ENCODE measurements around the gene FOXD2.

FOXD2 gene

DNA sequence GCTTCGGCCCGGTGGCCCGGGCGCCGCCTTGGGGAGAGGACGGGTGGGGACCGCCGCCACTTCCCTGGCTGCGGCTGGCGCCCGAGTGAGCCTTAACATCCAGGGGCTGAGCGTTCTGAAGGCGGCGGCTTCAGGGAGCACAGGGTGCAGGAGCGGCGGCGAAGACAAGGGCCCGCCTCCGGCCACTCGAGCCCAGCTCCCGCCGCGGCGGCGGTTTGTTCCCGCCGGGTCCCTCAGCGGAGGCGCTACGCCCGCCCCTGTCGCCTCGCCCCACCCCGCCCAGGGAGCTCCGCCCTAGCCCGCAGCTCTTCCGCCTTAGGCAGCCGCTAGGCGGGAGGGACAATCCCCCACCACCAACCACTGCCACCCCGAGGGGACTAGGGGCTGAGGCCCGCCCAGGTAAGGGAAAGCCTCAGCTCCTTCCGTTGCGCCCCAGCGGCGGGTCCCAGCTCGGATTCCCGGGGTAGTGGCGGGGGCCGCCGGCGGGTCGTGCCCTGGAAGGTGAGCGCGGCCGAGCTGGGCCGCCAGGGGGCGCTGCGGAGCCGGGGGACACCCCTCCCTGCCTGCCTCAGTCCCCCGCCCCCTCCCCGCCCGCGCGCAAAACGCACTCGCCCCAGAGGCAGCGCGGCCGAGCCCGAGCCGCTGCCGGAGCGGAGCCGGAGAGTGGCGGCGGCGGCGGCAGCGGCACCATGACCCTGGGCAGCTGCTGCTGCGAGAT is at the start of gene FOXD2:
Gene FOXD2 (plus strand): TSS at position 598 of the 718 bp plus-strand sequence. CDS start 92 bp downstream, at position 690.
- DNase-seq (ENCODE audit: low read depth in 2 of 3, low spot score in 1 of 3), result peak; percentile 74 to 88 (median 83)

- peak; percentile 26 to 48 (median 38) for DNase-seq (ENCODE audit: low read depth in 2 of 3, low spot score in 1 of 3)
Measured at GRCh38 chr1:47388891-47389238, 49.0 kb upstream of the FOXD2 start.

DNA sequence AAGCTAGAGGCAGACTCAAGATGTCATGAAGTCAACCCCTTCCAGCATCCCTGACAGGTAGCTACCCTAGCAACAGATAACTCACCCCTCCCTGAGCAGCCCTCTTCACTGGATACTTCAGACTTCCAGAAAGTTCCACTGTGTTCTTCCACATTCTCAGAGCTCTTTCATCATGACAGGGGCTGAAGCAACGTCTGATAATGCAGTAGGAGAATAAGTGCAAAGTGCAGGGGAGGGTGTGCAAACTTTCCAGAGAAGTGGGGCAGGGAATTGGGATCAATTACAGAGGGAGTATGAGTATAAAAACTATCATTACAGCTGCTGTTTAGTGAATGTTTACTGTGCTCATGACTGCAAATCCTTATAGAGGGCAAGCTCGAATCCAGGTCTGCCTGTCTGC is 48.1 kb upstream of the FOXD2 start:
- DNase-seq (ENCODE audit: low read depth in 2 of 3, low spot score in 1 of 3), result no peak

DNA sequence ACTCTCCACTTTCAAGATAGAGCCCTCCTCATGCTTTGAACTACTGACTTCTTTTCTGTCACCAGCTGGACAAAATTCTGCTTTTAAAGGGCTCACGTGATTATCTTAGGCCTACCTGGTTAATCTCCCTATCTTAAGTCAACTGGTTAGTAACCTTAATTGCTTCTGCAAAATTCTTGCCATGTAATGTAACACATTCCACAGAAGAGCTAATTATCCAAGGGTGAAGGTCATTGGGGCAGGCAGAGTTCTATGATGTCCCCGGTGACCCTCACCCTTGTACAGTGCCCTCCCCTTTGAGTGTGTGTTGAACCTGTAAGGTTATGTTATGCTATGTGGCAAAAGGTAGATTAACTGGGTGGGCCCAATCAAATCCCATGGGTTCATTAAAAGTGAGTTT is 47.0 kb upstream of the FOXD2 start:
- no peak for DNase-seq (ENCODE audit: low read depth in 2 of 3, low spot score in 1 of 3)

GRCh38 chr1:47393141-47393540 is 44.7 kb upstream of the FOXD2 start:
- no peak for DNase-seq (ENCODE audit: low read depth in 2 of 3, low spot score in 1 of 3)

DNA sequence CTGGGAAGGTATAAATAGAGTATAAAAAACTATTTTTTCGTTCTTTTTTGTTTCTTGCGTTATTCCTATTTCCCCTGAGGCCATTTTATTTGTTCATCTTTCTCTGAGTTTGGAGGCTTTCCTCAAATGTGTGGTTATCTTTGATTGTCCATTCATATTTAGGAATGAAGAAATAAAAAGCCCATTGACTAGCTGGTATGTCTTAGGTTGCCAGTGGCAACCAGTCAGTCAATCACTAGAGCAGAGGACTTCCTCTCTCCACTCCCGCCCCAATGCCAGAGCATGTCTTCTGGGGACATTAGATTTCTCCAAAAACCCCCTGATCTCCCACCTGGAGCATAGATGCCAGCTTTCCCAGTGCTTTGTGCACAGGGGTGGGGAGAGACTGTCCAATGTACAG is 42.4 kb upstream of the FOXD2 start:
- DNase-seq (ENCODE audit: low read depth in 2 of 3, low spot score in 1 of 3), result no peak

DNA sequence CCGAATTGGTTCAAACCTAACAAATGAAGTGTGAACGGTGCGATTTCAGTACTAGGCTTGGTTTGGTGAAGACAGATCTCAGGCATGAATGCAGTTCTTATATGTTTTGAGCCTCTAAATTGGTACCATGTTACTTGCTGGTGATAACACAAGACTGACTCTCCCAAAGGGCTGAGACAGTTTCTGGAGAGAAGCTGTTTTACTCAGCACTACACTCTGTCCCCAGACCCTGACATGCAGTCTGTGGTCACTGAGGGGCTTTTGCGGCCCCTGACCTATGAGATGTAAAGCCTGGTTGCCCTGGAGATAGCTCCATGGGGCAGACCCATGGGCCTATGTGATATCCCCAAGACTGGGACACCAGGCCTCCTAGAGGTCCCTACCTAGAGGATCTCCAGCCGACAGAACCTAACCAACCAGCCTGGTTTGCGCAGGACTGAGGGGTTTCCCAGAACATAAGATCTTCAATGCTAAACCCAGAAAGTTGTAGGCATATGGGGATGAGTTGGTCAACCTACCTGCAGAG is 41.1 kb upstream of the FOXD2 start:
- no peak for DNase-seq (ENCODE audit: low read depth in 2 of 3, low spot score in 1 of 3)

GRCh38 chr1:47399138-47399845 is 38.6 kb upstream of the FOXD2 start:
- DNase-seq (ENCODE audit: low read depth in 2 of 3, low spot score in 1 of 3), result no peak

DNA sequence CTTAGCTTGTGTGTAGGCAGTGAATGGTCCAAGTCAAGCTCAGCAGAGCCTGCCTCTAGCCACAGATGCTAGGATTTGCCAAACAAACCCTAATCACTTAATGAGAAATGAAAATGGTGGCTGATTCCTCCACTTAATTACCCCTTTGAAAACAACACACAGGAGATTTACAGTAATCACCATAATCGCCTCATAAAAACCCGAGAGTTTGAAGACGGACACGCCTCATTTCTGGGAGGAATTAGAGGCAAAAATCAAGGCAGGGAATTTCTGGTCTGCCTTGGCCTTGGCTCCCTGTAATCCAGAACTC is 38.0 kb upstream of the FOXD2 start:
- DNase-seq (ENCODE audit: low read depth in 2 of 3, low spot score in 1 of 3), result no peak

DNA sequence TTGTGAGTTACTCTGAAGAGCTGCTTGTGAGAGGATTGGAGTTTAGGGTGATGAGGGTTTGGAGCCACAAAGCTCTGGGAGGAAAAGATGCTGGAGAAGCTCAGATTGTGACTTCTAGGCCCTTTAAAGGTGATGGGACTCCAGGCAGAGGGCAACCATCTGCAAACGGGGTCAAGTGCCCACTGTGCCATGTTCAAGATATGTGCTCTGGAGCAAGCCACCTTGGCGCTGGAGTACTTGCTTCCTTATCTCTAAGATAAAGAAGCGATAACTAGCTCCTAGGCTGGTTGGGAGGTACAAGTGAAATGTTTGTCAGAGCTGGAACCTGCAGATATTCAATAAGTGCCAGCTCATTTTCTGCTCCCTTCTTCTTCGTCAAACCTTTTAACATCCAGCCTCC is 36.1 kb upstream of the FOXD2 start:
- no peak for DNase-seq (ENCODE audit: low read depth in 2 of 3, low spot score in 1 of 3)

DNA sequence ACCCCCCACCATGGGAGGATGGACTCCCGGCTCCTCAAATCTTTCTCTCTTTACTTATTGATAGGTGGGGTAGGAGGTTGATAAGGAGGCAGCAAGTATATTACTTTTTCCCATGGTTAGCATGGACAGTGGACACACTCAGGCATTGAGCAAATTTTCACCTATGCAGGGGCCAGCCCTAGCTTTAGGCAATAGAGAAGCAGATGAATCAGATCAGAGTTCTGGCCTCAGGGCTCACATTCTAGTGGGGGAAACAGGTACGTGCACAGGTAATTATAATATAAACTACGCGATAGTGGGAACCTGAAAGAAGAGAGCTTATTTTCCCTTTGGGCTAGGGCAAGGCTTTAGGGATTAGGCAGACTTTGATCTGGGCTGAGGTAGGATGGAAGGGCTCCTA is 35.3 kb upstream of the FOXD2 start:
- no peak for DNase-seq (ENCODE audit: low read depth in 2 of 3, low spot score in 1 of 3)

GRCh38 chr1:47403321-47403910 is 34.4 kb upstream of the FOXD2 start:
- no peak for DNase-seq (ENCODE audit: low read depth in 2 of 3, low spot score in 1 of 3)

- no peak for DNase-seq (ENCODE audit: low read depth in 2 of 3, low spot score in 1 of 3)
Measured at GRCh38 chr1:47405697-47406096, 32.1 kb upstream of the FOXD2 start.

- no peak for DNase-seq (ENCODE audit: low read depth in 2 of 3, low spot score in 1 of 3)
Measured at GRCh38 chr1:47406966-47407365, 30.9 kb upstream of the FOXD2 start.

DNA sequence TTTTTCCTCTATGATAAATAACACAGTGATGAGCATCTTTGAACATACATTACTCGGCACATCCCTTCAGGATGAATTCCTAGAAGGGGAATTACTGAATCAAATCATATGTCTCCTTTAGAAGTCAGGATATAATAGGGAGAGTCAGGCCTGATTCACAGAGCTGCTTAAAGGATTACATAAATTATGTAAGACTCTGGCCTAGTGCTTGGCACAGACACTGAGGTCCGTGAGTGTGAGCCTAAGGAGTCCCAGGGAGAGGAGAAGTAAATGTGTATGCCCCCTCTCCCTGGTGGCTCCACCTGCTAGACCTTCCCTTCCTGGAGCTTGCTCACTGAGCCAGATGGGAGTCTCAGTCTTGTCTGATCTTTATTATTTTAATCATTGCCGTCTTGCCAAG is 30.4 kb upstream of the FOXD2 start:
- no peak for DNase-seq (ENCODE audit: low read depth in 2 of 3, low spot score in 1 of 3)

- DNase-seq (ENCODE audit: low read depth in 2 of 3, low spot score in 1 of 3), result no peak
Measured at GRCh38 chr1:47409311-47410067, 28.4 kb upstream of the FOXD2 start.

- no peak for DNase-seq (ENCODE audit: low read depth in 2 of 3, low spot score in 1 of 3)
Measured at GRCh38 chr1:47410068-47410455, 27.8 kb upstream of the FOXD2 start.

GRCh38 chr1:47411436-47411835 is 26.4 kb upstream of the FOXD2 start:
- no peak for DNase-seq (ENCODE audit: low read depth in 2 of 3, low spot score in 1 of 3)

DNA sequence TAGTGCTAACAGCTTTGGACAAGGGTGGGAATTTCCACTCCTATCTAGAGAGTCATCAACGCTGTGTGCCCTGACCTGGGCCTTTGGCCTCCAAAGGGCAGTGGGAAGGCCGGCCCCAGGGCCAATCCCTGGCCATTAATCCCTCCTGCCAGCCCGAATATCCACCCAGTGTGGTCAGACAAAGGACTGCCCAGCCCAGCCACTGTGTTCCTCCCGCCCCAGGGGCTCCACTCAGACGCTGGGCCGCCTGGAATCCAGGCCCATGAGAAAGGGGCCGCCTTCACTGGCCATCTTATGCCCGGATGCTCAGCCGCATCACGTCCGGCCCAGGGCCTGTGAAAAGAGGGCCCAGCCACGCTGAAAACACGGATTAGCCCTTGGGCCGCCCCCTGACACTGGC is 25.4 kb upstream of the FOXD2 start:
- no peak for DNase-seq (ENCODE audit: low read depth in 2 of 3, low spot score in 1 of 3)

GRCh38 chr1:47415728-47416318 is 22.0 kb upstream of the FOXD2 start, which contains the start of gene FOXE3:
FOXE3 (plus strand) TSS chr1:47416285; CDS start chr1:47416316, 31 bp downstream.
- no peak for DNase-seq (ENCODE audit: low read depth in 2 of 3, low spot score in 1 of 3)
